RWPE1 (cell line): ENCODE results near the gene ANGPTL7.

Source experiments
- CTCF ChIA-PET: fragments of 350-600 bp; sonication (Branson Sonifier 250); formaldehyde crosslinking; extraction: SDS; loops from one replicate; lab custom pipeline; 2021; lab: Yijun Ruan, JAX
- POLR2A ChIA-PET: fragments of 400-600 bp; formaldehyde crosslinking; extraction: SDS; loops from one replicate; lab custom pipeline; 2020; ENCODE audit warnings: antibody characterized with exemption; ENCODE audit not compliant: low non-redundant PET; lab: Yijun Ruan, JAX
- DNase-seq: peaks from one replicate; pipeline ENCODE4 v3.0.0; 2012; ENCODE audit warnings: low spot score
- H3K27ac ChIP-seq: fragments of 450-650 bp; 2 replicates; pipeline ENCODE4 v1.5.1; 2017
- TF ChIP-seq, protein P1 (sequence below): fragments of 450-650 bp; conservative IDR thresholded peaks from 2 replicates; pipeline ENCODE4 v1.5.1; 2017; ENCODE audit warnings: low read depth, mild to moderate bottlenecking

The ANGPTL7 gene

DNA sequence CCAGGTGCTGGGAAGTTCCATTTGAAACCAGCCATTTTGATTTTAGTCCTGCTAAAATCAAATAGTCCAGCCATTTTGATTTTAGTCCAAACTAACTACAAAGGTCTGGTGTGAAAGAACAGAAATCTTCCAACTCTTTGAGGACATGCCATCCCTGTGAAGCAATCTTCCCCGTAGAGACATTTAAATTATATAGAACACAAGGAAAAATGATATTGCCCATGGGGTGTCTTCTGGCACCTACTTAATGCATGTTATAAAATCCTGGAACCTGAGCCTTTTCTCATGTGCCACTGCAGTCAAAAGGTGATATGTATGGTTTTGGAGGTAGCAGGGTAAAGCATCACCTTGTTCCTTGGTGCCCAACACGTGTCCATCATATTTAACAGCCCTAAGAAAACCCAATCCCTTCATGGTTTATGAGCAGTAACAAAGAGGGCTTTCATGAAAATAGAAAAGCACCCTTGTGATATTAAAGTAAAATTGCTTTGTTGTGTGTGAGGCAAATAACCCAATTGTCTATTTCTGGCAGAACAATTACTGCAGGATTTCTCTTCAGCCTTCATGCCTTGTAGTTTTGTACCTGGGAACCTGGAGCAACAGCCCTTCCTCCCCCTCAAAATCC, 26.3 kb downstream of the ANGPTL7 start:
- ChIA-PET POLR2A (no interaction called here), CTCF (no interaction called here)
- TF ChIP-seq, protein P1, sequence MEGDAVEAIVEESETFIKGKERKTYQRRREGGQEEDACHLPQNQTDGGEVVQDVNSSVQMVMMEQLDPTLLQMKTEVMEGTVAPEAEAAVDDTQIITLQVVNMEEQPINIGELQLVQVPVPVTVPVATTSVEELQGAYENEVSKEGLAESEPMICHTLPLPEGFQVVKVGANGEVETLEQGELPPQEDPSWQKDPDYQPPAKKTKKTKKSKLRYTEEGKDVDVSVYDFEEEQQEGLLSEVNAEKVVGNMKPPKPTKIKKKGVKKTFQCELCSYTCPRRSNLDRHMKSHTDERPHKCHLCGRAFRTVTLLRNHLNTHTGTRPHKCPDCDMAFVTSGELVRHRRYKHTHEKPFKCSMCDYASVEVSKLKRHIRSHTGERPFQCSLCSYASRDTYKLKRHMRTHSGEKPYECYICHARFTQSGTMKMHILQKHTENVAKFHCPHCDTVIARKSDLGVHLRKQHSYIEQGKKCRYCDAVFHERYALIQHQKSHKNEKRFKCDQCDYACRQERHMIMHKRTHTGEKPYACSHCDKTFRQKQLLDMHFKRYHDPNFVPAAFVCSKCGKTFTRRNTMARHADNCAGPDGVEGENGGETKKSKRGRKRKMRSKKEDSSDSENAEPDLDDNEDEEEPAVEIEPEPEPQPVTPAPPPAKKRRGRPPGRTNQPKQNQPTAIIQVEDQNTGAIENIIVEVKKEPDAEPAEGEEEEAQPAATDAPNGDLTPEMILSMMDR = no peak
- no peak overlapping the region for H3K27ac ChIP-seq
- DNase-seq = no peak

DNA sequence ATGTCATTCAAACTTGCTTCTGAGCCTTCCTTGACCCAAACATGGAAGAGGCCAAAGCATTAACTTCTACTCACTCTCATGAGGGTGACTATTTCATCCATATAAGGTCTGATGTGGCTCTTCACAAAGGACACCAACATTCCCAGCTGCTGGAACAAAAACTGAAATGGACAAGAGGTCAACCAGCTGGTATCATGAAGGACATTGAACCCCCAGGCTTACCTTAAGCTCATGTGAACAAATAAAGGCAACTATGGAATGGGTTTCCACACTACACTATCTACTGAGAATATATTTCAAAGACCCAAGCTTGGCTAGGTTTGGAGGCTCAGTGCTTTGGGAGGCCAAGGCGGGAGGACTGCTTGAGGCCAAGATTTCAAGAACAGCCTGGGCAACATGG, 26.9 kb downstream of the ANGPTL7 start:
- H3K27ac ChIP-seq = no peak overlapping the region
- ChIA-PET POLR2A (no interaction called here), CTCF (no interaction called here)
- no peak for DNase-seq
- TF ChIP-seq, protein P1 = no peak

DNA sequence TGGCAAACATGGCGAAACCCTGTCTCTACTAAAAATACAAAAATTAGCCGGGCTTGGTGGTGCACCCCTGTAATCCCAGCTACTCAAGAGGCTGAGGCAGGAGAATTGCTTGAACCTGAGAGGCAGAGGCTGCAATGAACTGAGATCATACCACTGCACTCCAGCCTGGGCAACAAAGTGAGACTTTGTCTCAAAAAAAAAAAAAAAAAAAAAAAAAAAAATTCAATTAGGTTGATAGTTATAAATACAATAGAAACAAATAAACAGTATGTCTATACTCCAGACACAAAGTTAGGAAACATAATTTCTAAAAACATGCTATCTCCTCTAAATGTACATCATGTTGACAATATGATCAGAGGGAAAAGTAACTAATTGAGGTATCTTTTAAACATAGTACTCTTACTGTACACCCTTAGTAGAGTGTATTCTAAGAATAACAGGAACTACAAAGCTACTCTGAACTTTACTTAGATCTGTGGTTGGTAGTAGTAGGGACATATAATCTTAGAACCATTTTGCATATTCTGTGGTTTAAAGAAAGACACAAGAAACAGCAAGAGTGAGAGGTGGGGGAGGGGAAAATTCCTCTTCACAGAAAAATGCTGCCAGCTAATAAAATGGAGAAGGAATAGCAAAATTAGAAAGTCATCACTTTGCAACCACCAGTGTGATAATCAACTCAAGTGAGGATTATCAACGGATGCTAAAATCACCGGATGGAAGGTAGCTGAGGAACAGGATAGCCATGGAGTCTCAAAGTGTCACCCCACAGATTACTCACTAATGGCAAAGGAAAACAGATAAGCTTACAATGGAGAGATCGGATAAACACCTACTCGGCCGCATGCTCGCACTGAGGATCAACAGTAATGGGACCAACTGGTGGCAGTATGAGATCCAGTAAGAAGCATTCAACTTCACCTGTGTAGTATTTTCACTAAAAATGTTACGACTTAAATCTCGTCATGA, 38.2 kb downstream of the ANGPTL7 start:
- no peak for DNase-seq
- H3K27ac ChIP-seq = no peak overlapping the region
- TF ChIP-seq, protein P1 = no peak
- ChIA-PET POLR2A (no interaction called here), CTCF (interaction anchor here (0.7 to 1.5 kb wide), 2 partner anchors 190 to 401 kb away, joined by 3 to 5 read pairs; no protein-coding TSS in a partner anchor)

DNA sequence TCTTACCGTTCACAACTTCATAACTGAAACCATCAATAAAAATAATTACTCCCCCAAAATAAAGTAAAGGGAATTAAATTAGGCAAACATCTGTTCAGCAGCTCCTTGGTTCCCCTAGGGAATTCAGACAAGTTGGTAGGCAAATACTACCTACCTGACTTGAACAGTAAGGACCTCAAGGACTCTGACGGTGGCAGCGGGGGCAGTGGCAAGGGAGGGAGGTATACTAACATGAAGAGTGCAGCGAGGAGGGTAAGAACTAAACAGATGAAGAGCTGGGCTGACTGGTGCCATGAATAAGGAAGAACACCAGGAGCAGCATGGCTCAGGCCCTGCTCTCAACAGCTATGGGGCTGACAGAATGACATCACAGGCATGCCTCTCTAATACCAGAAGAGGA, 40.0 kb downstream of the ANGPTL7 start:
- POLR2A ChIA-PET = no interaction called here
- H3K27ac ChIP-seq = no peak overlapping the region
- CTCF ChIA-PET = no interaction called here
- TF ChIP-seq, protein P1 = no peak
- DNase-seq = no peak

DNA sequence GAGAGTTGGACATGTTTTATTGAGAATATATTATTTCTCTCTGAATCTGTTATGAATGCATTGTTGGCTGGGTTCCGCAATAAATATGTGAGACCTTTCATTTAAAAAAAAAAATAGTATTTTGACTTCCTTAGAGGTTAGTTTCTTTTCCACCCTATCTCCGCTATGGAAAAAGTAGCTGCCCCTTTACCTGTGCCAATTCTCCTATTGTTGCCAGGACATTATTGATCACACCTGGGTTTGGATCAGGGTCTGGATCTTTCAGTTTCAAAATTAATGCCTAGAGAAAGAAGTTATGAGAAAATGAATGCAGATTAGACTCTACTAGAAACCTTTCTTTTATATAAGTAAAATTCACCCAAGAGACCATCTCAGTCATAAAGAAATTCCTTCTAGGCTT, 44.1 kb downstream of the ANGPTL7 start:
- ChIA-PET POLR2A (no interaction called here), CTCF (interaction anchor here (0.6 kb wide), 1 partner anchor 195 kb away, joined by 3 read pairs; no protein-coding TSS in a partner anchor)
- DNase-seq = no peak

DNA sequence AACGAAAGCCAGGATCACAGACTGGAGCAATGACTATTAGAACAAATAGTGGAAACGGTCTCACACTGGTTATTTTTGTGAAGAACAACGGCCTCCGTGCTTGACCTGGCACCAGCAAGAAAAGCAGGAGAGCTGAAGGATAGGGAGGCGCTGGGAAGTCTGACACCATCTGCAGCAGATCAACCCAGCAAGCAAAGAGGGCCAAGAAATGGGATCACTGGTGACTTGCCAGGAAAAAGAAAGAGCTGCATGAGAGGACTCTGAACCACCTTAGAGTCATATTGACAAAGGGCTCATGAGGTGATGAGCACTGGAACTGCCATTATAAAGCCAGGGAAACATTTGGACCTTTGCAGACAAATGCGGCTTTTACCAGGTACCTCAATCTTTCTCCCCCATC, 48.2 kb downstream of the ANGPTL7 start:
- no peak for DNase-seq
- TF ChIP-seq, protein P1 = no peak
- H3K27ac ChIP-seq = no peak overlapping the region
- POLR2A ChIA-PET = no interaction called here
- CTCF ChIA-PET = no interaction called here

More for the DNA sequence above, 44.1 kb downstream of the ANGPTL7 start:
- TF ChIP-seq, protein P1 = no peak
- H3K27ac ChIP-seq = no peak overlapping the region
